Liver (tissue), 3 donors: ENCODE results near the gene CLK3.

Experiments used
- EGR1 ChIP-seq, 2 donors: IDR thresholded peaks; 2 replicates each; pipeline ENCODE4 v1.6.1; 2016 to 2018; ENCODE audit warnings: antibody characterized with exemption in 2 of 2, low read depth in 2 of 2
- FOXA1 ChIP-seq: IDR thresholded peaks from 2 replicates; pipeline ENCODE4 v1.6.1; 2016; ENCODE audit warnings: antibody characterized with exemption
- HNF4G ChIP-seq: IDR thresholded peaks from 2 replicates; pipeline ENCODE4 v1.6.1; 2016; ENCODE audit warnings: antibody characterized with exemption
- JUND ChIP-seq, 2 donors: IDR thresholded peaks; 2 replicates each; pipeline ENCODE4 v1.6.1; 2016; ENCODE audit warnings: antibody characterized with exemption in 2 of 2
- MAX ChIP-seq: IDR thresholded peaks from 2 replicates; pipeline ENCODE4 v1.6.1; 2016; ENCODE audit warnings: antibody characterized with exemption
- ZBTB33 ChIP-seq: IDR thresholded peaks from 2 replicates; pipeline ENCODE4 v1.6.1; 2016; ENCODE audit warnings: antibody characterized with exemption
- TF ChIP-seq, protein P1 (sequence below): fragments of 150-350 bp; IDR thresholded peaks from 2 replicates; pipeline ENCODE4 v1.5.1; 2017; ENCODE audit warnings: improper control_type of control experiment, low read depth, low read length; ENCODE audit not compliant: missing input control
- TF ChIP-seq, protein P2 (sequence below): IDR thresholded peaks from 2 replicates; pipeline ENCODE4 v1.6.1; 2016; ENCODE audit warnings: antibody characterized with exemption
- donor health status: healthy.
- donor health status: healthy.

- TF ChIP-seq, protein P1, sequence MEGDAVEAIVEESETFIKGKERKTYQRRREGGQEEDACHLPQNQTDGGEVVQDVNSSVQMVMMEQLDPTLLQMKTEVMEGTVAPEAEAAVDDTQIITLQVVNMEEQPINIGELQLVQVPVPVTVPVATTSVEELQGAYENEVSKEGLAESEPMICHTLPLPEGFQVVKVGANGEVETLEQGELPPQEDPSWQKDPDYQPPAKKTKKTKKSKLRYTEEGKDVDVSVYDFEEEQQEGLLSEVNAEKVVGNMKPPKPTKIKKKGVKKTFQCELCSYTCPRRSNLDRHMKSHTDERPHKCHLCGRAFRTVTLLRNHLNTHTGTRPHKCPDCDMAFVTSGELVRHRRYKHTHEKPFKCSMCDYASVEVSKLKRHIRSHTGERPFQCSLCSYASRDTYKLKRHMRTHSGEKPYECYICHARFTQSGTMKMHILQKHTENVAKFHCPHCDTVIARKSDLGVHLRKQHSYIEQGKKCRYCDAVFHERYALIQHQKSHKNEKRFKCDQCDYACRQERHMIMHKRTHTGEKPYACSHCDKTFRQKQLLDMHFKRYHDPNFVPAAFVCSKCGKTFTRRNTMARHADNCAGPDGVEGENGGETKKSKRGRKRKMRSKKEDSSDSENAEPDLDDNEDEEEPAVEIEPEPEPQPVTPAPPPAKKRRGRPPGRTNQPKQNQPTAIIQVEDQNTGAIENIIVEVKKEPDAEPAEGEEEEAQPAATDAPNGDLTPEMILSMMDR: no peak
- TF ChIP-seq EGR1 (IDR thresholded peaks at IDR 0.05; ENCODE audit: low read depth in 2 of 2) (no peak), FOXA1 (no peak), MAX (no peak), ZBTB33 (no peak), HNF4G (no peak), JUND (IDR thresholded peaks at IDR 0.05) (no peak)
- TF ChIP-seq, protein P2, sequence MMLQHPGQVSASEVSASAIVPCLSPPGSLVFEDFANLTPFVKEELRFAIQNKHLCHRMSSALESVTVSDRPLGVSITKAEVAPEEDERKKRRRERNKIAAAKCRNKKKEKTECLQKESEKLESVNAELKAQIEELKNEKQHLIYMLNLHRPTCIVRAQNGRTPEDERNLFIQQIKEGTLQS: no peak
These were observed 34.9 kb upstream of the CLK3 start for GRCh38 chr15:74580538-74581350.
